LHCN-M2 (cell line): Measurements from ENCODE around the gene GNG7. TPM values are rescaled to one million over a fixed set of nuclear protein-coding genes. Genes with fewer than 3 reads are reported as not detected.

ENCODE experiments used
- DNase-seq: peaks from one replicate; pipeline ENCODE4 v3.0.0-alpha.2; 2012; ENCODE audit warnings: low read depth
- polyA plus RNA-seq: library from polyadenylated mRNA; unstranded; fragments of >200 nt; gene quantifications from one replicate; pipeline ENCODE4 v1.2.1, GENCODE V29; 2012; ENCODE audit warnings: missing spikeins
- total RNA-seq: library from RNA; depleted of rRNA; stranded (reverse); fragments of >200 nt; gene quantifications from 2 replicates; pipeline ENCODE4 v1.2.3, GENCODE V29; 2014; rRNA removed

Gene GNG7
- not detected in 2 replicates for total RNA-seq
- polyA plus RNA-seq, result not detected

DNA sequence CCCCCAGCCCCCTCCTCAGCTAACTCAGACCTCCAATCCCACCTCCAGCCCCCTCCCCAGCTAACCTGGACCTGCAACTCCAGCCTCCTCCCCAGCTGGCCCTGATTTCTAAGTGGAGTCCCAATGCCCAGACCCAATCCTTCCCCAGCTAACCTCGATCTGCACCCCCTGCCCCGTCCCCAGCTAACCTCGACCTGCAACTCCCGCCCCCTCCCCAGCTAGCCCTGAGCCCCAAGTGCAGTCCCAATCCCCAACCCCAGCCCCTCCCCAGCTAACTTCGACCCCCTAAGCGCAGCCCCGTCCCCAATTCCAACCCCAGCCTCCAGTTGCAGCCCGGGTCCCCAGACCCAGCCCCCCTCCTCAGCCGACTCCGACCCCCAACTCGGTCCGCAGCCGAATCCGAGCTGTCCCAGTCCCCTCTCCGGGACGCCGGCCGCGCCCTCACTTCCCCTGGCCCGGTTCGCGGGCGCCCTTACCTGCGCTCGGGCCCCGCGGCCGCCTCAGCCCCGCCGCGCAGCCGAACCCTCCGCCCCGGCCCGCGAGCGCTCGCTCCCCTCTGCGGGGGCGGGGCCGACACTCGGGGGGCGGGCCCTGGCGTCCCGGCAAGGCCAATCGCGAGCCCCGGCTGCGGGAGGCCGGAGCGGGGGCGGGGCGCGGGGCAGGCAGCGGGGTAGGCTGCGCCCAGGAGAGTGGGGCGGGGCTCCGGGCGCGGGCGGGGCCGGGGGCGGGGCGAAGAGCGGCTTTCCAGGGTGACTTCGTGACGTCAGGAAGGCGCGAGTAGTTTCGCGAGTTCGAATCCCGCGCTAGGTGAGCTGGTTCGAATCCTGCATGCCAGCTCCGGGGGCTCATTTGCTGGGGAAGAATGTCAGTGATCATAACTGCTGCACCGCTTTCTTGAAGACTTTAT, at the start of gene GNG7:
TSS of gene GNG7 (minus strand) at position 525 of the 907 bp plus-strand sequence. CDS start 182,006 bp downstream, outside the sequence.
- DNase-seq, result no peak

DNA sequence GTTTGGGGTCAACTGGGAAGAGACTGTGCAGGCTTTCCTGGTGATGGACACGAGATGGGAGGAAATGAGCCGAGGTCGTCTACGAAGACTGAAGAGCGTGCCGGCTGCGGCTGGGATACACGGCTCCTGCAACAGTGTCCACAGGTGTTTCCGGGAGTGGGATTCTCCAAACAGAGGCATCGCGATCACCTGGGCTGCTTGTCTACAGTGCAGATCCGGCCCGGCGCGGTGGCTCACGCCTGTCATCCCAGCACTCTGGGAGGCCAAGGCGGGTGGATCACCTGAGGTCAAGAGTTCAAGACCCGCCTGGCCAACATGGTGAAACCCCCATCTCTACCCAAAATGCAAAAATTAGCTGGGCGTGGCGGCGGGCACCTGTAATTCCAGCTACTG, 48.9 kb upstream of the GNG7 start:
- DNase-seq, result no peak

DNA sequence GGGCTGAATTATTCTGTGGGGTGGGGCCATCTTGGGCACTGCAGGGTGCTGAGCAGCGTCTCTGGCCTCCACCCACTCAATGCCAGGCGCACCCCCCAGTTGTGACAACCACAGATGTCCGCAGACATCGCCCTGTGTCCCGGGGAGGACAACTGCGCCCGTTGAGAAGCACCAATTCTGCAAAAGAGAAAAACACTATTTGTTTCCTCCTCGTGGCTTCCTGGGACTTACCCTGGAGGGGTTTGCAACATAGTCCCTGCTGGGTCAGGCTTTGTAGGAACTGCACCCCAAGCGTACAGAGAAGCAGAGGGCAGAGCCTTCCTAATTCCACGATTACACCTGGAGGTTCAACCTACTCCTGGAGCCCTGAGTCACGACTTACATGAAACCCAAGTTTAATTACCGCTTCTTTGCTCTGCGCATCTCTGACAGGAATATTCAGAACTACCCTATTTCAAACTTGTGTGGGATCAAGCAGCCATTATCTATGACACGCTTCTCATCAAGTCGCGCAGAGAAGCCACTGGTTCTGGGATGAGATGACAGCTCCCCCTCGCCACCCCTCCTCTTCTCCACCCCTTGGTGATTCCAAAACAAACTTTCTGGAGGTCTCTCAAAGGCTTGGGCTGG, 48.4 kb upstream of the GNG7 start:
- no peak for DNase-seq

DNA sequence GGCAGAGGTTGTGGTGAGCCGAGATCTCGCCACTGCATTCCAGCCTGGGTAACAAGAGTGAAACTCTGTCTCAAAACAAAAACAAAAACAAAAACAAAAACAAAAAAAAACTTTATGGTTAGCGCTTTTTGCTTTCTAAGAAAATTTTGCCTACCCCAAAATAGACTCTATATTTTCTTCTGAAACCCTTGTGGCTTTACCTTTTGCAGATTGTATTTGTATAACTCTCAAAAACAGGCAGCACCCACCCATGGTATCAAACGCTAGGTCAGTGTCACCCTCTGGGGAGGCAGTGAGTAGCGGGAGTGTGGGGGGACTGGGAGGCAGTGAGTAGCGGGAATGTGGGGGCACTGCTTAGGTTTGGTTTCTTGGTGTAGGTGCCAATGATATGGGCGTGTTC, 44.9 kb upstream of the GNG7 start:
- no peak for DNase-seq

DNA sequence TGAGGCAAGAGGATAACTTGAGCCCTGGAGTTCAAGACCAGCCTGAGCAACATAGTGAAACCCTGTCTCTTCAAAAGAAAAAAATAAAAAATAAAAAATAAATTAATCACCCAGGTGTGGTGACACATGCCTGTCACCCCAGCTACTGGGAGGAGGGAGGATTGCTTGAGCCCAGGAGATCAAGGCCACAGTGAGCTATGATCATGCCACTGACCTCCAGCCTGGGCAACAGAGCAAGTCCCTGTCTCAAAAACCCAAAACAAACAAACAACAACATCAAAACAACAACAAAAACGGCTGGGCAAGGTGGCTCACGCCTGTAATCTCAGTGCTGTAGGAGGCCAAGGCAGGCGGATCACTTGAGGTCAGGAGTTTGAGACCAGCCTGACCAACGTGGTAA, 41.6 kb upstream of the GNG7 start:
- DNase-seq, result no peak

DNA sequence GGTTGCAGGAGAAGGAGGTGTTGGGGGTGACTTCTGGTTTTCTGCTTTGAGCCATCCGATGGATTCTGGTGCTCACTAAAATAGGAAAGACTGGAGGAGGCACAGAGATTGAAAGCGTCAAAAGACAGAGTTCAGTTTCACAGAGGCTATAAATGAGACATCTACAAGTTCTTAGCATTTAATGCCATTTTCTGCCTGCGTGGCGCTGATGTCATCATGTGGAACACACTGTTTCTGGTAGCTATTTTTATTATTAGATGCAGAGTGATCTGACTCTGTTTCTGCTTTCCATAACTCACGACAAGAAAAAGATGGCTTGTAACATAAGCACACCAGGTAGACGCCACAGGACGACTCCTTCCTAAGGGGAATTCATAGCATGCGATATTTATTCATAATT, 40.6 kb upstream of the GNG7 start:
- no peak for DNase-seq

DNA sequence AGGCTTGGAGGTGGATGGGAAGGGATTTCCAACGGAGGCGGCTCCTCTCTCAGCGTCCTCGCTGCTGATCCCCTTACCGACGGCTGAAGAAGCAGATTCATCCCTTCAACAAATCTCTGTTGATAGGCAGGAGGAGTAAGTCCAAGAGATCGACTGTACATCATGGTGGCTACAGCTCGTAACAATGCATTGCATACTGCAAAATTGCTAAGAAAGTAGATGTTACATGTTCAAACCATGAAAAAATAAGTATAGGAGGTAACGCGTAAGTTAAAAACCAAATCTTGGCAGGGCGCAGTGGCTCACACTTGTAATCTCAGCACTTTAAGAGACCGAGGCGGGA, 37.8 kb upstream of the GNG7 start:
- DNase-seq, result no peak

DNA sequence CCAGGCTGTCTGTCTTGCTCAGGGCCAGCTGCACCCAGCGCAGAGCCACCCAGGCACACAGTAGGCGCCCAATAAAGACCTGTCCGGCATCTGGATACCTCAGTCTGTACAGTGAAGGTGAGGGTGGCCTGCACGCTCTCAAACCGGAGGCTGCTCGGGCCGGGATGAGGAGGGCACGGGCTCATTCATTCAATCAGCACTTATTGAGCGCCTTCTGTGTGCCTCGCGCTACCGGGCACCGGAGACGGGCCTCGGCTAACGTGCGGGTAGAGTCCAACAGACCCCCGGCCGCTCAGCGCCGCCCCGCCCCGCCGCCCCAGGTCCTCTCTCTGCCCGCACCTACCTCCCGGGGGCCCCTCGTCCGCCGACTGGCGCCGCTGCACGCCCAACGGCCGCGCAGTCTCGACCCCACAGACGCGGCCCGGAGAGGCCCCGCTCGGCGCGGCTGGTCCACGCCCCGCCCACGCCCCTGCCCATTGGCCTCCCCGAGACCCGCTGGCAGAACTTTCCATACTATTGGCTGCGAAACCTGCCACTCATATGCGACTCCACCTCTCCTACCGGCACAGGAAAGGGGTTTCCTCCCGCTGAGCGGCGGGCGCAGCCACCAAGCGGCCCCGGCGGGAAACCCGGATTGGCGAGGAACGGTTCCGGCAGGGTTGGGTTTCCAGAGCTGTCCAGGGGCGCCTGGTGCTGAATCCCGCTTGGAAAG, 37.3 kb upstream of the GNG7 start, which contains the start of gene SLC39A3:
TSS of gene SLC39A3 (minus strand) at position 416 of the 712 bp plus-strand sequence. CDS start 2,760 bp downstream, outside the sequence.
- DNase-seq, result peak; percentile 97

DNA sequence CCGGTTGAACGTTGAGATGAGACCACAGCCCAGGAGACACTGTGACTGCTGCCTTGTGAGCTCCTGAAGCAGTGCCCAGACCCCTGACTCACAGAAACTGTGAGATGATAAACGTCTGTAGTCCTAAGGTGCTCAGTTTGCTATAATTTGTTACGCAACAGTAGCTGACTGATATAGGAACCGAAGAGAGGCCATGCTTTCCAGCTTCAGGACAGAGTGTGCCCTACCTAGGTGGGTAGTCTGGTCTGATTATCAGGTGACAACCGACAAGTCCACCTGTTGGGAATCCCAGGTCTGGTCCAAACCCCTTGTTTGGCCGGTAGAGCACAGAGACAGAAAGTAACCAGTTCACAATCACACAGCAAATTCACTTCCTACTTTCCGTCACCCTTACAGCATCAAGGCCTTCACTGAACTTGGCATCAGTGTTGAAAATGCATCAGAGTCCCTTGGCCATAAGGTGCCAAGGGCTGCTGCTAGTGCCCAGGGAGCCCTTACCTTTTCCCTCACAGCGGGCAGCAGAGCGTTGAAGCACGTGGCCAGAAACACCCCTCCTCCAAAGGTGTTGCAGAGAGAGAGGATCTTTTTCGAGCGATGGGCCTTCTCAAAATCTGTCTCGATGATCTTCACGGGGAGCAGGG, 34.2 kb upstream of the GNG7 start:
- no peak for DNase-seq

DNA sequence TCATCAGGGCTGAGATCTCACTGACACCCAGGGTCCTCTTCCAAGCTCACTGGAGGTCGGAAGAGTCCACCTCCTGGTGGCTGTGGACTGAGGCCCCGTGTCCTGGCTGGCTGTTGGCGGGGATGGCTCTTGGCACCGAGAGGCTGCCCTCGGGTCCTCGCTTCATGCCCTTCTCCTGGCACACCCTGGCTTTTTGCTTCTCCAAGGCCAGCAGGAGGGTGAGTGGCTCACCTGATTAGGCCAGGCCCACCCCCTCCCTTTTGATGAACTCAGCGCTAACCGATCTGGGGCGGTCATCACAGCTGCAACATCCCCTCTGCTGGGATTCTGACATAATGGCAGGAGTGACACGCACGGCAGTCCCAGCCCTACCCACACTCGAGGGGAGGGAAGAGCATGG, 32.9 kb upstream of the GNG7 start:
- DNase-seq, result no peak

DNA sequence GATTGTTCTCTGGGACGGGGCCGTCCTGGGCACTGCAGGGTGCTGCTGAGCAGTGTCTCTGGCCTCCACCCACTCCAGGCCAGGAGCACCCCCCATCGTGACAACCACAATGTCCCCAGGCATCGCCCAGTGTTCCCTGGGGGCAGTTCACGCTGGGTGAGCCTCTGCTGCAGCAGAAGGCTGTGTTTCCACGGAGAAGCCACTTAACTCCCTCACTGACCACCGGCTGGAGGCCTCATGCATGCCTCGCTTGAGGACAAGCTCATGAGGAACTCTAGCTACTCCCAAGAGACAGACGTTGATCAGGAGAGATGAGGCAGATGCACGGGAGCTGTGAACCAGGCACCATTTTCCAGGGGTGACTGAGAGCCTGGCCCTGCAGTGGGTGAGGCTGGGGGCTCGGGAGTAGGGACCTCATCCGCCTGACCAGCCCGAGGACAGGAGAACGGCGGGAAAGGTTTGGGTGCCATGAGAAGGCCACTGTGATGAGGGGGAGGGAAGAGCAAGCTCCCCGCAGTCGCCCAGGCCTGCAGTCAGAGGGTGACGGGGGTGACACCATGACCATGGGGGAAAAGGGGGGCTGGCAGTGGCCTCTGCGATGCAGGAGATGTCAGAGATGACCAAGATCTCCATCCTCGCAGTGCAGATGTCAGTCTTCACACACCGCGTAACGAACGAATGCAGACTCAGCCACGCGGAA, 32.2 kb upstream of the GNG7 start:
- DNase-seq, result no peak

DNA sequence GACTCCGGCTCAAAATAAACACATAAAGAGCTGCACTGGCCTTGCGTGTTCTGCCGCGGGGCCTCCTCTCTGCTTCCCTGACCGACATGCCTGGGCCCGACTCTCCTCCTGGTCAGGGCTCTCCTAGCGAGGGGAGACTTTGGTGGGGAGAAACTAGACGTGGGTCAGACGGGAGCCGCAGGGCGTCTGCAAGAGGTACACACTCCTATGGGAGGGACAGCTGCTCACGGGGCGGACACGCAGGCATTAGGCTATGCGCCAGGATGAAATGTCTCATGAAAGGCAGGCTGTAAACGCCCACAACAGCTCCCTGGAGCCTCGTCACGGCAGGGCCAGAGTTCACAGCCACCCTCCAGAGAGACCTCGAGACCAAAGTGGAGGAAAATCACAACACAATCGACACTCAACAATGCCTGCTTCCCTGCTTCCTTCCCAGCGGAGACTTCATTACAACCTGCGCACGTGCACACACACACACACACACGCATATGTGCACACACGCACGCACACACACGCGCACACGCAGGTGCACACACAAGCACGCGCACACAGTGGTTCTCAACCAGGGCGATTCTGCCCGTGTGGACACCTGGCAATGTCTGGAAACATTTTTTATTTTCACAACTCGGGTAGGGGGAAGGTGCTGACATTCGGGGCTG, 31.6 kb upstream of the GNG7 start:
- no peak for DNase-seq

DNA sequence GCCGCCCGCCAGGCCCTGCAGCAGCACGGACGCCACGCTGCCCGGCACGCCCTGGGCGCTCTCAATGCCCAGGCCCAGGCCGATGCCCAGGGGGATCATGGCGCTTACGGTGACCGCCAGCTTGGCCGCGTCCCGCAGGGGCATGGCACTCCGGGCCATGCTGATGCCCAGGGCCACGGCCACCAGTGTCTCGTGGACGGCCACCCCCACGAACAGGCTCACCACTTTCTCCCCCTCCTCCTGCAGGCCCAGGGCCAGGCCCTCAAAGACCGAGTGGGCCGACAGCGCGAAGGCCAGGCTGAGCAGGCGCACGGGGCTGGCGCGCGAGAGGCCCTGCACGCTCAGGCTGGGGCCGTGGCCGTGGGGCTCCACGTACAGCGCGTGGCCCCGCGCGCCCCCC, 30.4 kb upstream of the GNG7 start:
- no peak for DNase-seq

DNA sequence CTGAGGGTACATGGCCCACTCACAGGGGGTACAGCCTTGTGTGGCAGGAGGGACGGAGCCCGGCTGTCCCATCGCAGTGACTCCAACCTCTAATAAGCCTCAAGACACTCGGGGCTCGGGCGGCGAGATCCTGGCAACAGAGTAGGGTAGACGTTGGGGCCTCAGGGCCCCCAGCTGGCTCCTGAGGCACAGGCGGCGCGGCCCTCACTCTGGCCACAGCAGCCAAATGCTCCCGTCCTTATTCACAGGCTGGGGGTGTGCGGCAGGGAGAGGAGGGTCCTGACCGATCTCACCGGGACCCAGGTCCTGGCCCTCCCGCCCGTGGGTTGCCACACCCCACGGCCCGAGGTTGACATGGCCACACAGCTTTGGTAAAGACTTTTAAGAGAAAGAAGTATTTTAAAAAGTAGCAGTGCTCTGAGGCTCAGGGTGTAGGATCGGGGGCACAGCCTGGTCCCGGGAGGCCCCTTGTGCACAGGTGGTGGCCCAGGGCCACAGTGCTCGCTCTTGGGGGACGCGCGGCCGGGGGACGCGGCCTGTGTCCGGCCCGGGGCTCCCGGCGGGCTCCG, 29.7 kb upstream of the GNG7 start:
- no peak for DNase-seq

DNA sequence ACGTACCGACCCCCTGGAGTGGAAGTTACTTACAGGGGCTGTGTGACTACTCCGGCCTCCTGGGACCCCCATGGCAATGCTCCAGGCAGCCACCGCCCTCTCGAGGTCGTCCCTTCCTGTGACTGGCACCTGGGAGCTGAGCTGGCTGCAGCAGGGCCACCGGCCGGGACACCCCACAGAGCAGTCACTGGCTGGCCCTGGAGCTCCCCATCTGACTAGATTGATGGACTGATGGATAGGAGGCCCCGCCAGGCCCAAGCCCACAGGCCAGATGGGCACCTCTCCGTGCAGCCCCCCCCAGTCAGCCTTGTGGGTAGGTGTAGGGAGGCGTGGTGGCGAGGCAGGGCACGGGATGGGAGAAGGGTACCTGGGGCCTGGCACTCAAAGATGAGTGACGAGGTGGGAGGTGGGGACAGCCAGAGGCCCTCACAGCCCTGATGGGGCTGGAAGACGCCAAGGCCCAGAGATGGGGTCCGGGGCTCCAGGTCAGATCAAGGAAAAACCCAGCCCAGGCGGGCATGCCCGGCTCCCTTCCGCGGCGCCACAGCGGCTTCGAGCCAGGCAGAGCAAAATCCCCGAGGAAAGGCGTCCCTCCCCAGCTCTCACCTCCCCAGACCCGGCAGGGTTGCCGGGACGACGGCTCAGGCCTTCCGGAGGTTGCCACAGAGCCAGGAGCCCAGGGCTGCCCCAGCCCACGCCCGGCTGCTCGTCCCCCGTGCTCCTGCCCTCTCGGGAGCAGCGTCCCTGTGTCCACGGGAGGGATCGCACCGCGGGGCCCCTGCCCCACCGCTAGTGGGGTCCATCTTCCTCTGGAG, 28.9 kb upstream of the GNG7 start:
- DNase-seq, result no peak

DNA sequence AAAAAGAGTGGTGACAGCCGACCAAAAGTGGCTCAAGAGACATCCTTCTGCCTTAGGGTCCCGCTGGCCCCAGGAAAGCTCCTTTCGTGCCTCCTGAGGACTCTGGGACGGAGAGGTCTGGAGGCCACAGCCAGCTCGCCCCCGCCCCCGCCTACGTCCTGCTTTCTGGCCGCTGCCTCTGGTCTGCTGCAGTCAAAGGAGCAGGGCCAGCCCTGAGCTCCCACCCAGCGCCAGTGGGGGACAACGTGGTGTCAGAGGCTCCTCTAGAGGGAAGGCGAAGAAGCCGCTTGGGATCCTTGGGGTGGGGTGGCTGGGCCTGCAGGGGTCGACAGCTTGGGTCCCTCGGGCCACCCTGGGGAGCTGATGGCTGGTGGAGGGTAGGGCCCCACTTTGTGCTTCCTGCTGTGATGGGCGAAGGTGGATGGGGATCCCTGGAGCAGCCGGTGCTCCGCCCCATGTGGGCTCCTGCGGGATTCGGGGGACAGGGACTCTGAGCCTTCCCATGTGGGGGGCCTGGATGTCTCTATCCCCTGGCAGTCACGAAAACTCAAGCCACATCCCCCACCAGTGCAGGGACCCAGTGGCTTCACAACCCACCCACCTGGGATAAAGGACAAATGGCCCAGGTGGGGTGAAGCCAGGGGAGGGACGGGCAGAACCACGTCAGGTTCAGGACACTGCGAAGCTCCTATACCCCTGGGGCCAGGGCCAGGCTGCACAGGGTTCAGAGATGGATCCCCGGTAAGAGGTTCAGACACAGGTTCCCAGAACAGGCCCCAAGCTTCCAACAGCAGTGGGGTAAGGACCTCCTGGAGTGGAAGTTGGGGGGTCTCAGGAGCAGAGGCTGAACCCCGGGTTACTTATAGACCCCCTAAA, 27.7 kb upstream of the GNG7 start:
- DNase-seq, result no peak

DNA sequence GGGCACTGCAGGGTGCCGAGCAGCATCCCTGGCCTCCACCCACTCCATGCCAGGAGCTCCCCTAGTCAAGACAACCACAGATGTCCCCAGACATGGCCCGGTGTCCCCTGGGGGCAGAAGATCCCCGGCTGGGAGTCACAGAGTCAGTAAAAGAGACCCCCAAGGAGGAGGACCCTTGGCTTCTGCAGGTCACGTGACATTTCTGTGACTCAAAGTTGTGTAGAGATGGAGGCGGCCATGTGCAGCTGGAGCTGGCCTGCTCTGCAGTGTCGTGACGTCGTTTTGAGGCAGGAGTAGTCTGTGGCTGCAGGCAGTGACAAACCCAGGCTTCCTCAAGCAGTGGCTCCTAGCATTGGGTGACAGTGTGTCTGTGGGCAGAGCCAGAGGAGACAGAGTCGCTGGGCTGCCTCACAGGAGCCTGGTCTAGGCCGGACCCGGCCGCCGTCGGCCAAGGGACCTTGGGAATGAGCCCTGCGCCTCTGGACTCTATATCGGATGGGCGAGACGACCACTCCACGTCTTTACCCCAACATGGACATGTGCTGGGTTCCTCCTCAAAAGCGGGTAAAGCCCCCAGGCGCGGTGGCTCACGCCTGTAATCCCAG, 26.4 kb upstream of the GNG7 start:
- no peak for DNase-seq

DNA sequence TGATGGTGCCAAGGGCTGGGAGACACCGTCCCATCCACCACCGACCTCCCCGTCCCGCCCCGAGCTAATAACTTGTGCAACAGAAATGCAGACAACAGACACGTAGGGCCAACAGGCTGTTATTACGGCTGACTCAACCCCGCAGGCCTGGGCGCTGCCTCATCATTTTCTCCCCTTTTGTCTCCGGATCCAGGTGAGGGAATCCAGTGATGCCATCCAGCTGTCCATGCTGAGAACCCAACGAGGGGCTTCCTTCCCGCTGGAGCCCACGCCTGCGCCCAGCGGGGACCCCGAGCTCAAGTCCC, 25.1 kb upstream of the GNG7 start:
- no peak for DNase-seq
